Gastrocnemius medialis (tissue), 4 donors: Measurements from ENCODE around the gene ZBTB7C.

Source experiments
- POLR2A ChIP-seq, 2 donors: fragments of 450-650 bp; IDR thresholded peaks; one replicate each; pipeline ENCODE4 v1.6.1; 2017; ENCODE audit warnings: antibody characterized with exemption in 2 of 2, mild to moderate bottlenecking in 2 of 2, moderate library complexity in 2 of 2
- TF ChIP-seq, protein P1 (sequence below), 5 experiments: fragments of 450-650 bp in 3 of 5; fragments of 200-600 bp in 2 of 5; sonication (generic) in 2 of 5; IDR thresholded peaks in 4 of 5; conservative IDR thresholded peaks in 1 of 5; 1 replicate in 4 of 5; 2 replicates in 1 of 5; pipeline ENCODE4 v1.5.1; 2016 to 2019; ENCODE audit warnings: antibody characterized with exemption in 5 of 5, mild to moderate bottlenecking in 3 of 5, moderate library complexity in 3 of 5

DNA sequence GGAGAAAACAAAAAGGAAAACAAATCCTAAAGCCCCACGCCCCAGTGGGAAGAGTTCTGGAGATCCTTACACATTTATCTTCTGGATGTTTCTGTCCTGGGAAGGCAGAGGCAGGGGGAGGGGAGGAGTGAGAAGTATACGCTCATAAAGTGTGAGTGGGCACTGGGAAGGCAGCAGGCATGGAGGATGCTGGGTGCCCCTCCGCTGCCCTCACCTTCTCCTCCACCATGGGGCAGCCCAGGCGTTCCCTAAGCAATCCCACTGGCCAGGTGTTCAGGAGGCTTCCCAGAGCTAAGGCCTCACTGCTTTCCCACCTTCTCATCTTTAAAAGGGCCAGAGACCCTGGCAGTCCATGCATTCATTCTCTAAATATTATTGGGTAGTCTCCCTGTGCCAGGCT lies 366.8 kb downstream of the ZBTB7C start:
- TF ChIP-seq, protein P1, sequence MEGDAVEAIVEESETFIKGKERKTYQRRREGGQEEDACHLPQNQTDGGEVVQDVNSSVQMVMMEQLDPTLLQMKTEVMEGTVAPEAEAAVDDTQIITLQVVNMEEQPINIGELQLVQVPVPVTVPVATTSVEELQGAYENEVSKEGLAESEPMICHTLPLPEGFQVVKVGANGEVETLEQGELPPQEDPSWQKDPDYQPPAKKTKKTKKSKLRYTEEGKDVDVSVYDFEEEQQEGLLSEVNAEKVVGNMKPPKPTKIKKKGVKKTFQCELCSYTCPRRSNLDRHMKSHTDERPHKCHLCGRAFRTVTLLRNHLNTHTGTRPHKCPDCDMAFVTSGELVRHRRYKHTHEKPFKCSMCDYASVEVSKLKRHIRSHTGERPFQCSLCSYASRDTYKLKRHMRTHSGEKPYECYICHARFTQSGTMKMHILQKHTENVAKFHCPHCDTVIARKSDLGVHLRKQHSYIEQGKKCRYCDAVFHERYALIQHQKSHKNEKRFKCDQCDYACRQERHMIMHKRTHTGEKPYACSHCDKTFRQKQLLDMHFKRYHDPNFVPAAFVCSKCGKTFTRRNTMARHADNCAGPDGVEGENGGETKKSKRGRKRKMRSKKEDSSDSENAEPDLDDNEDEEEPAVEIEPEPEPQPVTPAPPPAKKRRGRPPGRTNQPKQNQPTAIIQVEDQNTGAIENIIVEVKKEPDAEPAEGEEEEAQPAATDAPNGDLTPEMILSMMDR (IDR thresholded peaks at IDR 0.05 in 4 of 5, conservative IDR thresholded peaks at IDR 0.05 in 1 of 5), result no peak
- no peak for TF ChIP-seq POLR2A (IDR thresholded peaks at IDR 0.05)
